A549 (cell line): ENCODE data around the gene STX8.

ENCODE experiments used
- CEBPB ChIP-seq, 2 experiments: fragments of >200 bp in 1 of 2; sonication (Bioruptor Twin) in 1 of 2; formaldehyde crosslinking in 1 of 2; IDR thresholded peaks; 2 replicates each; pipeline ENCODE4 v1.6.1; 2012 to 2016
- HDAC2 ChIP-seq: fragments of 200-600 bp; sonication (generic); IDR thresholded peaks from 2 replicates; pipeline ENCODE4 v1.6.1; 2016
- JUN ChIP-seq, 2 experiments: fragments of >200 bp; sonication (Bioruptor Twin); formaldehyde crosslinking; IDR thresholded peaks; 2 replicates in 1 of 2; 3 replicates in 1 of 2; pipeline ENCODE4 v1.6.1; 2016 to 2017
- MAFK ChIP-seq: fragments of 450-650 bp; IDR thresholded peaks from 2 replicates; pipeline ENCODE4 v1.6.1; 2014; ENCODE audit not compliant: partially characterized antibody
- PHF8 ChIP-seq: fragments of 200-600 bp; sonication (generic); IDR thresholded peaks from 2 replicates; pipeline ENCODE4 v1.6.1; 2016; ENCODE audit warnings: low read depth, mild to moderate bottlenecking, antibody characterized with exemption, moderate library complexity, borderline replicate concordance
- POLR2A ChIP-seq: IDR thresholded peaks from 2 replicates; pipeline ENCODE4 v1.6.1; 2012; ENCODE audit warnings: mild to moderate bottlenecking, low read length
- RAD21 ChIP-seq, 2 experiments: fragments of >200 bp in 1 of 2; sonication (Bioruptor Twin) in 1 of 2; formaldehyde crosslinking in 1 of 2; IDR thresholded peaks in 1 of 2; conservative IDR thresholded peaks in 1 of 2; 2 replicates in 1 of 2; 3 replicates in 1 of 2; pipeline ENCODE4 v1.6.1; 2012 to 2018; ENCODE audit warnings: inconsistent platforms in 1 of 2
- RARB ChIP-seq: fragments of 250-450 bp; sonication (Bioruptor Pico); IDR thresholded peaks from 2 replicates; pipeline ENCODE4 v1.8.0; 2021; ENCODE audit warnings: mild to moderate bottlenecking, moderate library complexity
- RFX5 ChIP-seq: fragments of 450-650 bp; IDR thresholded peaks from 2 replicates; pipeline ENCODE4 v1.7.1; 2014; ENCODE audit warnings: antibody characterized with exemption, mild to moderate bottlenecking, moderate library complexity
- TF ChIP-seq, protein P1 (sequence below): fragments of >200 bp; sonication (Bioruptor Twin); formaldehyde crosslinking; IDR thresholded peaks from 3 replicates; pipeline ENCODE4 v1.5.1; 2016

DNA sequence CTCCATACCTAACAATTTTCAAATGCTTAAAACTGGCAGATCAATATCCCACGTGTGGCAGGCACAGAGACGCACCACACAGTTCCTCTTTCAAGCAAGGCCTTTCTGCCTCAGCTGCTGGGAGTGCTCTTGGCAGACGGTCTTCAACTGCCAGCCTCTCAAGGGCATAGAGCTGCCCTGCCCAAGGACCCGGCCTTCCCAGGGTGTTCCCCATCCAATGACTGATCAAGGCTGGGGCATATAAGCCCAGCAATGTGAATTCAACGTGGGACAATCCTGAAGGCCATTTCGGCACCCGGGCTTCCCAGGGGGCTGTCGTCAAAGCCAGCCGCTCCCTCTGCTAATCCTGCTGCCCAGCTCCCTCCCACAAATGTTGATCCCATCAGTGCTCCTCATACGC, 107.1 kb downstream of the STX8 start:
- TF ChIP-seq POLR2A (no peak), JUN (IDR thresholded peaks at IDR 0.05) (no peak), HDAC2 (no peak), RARB (CRISPR knock-in tag) (no peak), RAD21 (conservative IDR thresholded peaks at IDR 0.05 in 1 of 2, IDR thresholded peaks at IDR 0.05 in 1 of 2) (no peak), MAFK (no peak), RFX5 (no peak), PHF8 (no peak), CEBPB (IDR thresholded peaks at IDR 0.05) (no peak)
- TF ChIP-seq, protein P1, sequence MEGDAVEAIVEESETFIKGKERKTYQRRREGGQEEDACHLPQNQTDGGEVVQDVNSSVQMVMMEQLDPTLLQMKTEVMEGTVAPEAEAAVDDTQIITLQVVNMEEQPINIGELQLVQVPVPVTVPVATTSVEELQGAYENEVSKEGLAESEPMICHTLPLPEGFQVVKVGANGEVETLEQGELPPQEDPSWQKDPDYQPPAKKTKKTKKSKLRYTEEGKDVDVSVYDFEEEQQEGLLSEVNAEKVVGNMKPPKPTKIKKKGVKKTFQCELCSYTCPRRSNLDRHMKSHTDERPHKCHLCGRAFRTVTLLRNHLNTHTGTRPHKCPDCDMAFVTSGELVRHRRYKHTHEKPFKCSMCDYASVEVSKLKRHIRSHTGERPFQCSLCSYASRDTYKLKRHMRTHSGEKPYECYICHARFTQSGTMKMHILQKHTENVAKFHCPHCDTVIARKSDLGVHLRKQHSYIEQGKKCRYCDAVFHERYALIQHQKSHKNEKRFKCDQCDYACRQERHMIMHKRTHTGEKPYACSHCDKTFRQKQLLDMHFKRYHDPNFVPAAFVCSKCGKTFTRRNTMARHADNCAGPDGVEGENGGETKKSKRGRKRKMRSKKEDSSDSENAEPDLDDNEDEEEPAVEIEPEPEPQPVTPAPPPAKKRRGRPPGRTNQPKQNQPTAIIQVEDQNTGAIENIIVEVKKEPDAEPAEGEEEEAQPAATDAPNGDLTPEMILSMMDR = no peak
